DND-41 (cell line): ENCODE results near the gene TTC28.

Experiments
- EZH2 ChIP-seq: IDR thresholded peaks from 3 replicates; pipeline ENCODE4 v1.6.1; 2012; ENCODE audit warnings: borderline replicate concordance, low read depth, mild to moderate bottlenecking, moderate library complexity, low read length, inconsistent platforms; ENCODE audit not compliant: severe bottlenecking
- TF ChIP-seq, protein P1 (sequence below): IDR thresholded peaks from 2 replicates; pipeline ENCODE4 v1.5.1; 2012; ENCODE audit warnings: borderline replicate concordance, low read length, moderate library complexity, mild to moderate bottlenecking; ENCODE audit not compliant: poor library complexity, severe bottlenecking; ENCODE audit errors: extremely low read depth

DNA sequence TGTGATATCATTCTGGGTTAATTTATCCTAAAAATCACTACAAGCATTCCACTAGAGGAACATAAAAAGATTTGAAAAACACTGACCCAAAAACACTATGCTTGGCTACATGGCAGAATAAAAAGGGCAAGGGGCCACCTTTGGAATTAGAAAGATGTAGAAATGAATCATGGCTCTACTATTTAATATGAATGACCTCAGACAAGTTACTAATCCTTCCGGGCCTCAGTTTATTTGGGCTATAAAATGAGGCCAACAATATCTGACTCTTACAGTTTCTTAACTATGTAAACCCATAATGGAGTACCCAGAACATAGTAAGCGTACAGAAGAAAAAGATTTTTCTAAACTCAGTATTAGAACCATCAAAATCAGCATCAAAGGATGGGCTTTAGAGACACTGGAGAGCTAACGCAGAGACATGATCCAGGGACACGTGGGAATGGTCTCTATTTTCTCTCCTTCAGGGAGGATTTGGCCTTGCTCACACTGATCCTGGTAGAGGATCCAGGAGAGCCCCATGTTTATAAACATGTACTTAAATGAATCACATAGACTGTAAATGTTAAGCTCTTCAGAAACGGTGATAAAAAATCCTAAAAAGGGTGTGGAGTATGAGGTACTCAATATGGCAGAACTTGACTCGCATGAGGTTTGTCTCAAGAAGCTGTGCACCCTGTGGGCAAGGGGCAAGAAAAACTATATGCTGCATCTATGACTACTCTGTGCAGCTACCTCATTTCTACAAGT lies 472.2 kb downstream of the TTC28 start:
- TF ChIP-seq, protein P1, sequence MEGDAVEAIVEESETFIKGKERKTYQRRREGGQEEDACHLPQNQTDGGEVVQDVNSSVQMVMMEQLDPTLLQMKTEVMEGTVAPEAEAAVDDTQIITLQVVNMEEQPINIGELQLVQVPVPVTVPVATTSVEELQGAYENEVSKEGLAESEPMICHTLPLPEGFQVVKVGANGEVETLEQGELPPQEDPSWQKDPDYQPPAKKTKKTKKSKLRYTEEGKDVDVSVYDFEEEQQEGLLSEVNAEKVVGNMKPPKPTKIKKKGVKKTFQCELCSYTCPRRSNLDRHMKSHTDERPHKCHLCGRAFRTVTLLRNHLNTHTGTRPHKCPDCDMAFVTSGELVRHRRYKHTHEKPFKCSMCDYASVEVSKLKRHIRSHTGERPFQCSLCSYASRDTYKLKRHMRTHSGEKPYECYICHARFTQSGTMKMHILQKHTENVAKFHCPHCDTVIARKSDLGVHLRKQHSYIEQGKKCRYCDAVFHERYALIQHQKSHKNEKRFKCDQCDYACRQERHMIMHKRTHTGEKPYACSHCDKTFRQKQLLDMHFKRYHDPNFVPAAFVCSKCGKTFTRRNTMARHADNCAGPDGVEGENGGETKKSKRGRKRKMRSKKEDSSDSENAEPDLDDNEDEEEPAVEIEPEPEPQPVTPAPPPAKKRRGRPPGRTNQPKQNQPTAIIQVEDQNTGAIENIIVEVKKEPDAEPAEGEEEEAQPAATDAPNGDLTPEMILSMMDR: no peak
- no peak for TF ChIP-seq EZH2
